Uterus (tissue), 2 donors: ENCODE measurements around the gene GYPE.
"Not testable (repeated sequence)": the region's sequence is repeated elsewhere in the genome, so short reads cannot be mapped to it uniquely, and the experiment has no call there.

Source experiments
- CTCF ChIP-seq, 4 experiments: fragments of 200-600 bp in 2 of 4; fragments of 450-650 bp in 2 of 4; sonication (generic) in 2 of 4; IDR thresholded peaks; one replicate each; pipeline ENCODE4 v1.5.1; 2016 to 2019; ENCODE audit warnings: antibody characterized with exemption in 4 of 4, mild to moderate bottlenecking in 2 of 4, moderate library complexity in 1 of 4
- POLR2A ChIP-seq, 2 donors: fragments of 450-650 bp; IDR thresholded peaks; one replicate each; pipeline ENCODE4 v1.6.1; 2016; ENCODE audit warnings: antibody characterized with exemption in 2 of 2, mild to moderate bottlenecking in 1 of 2, moderate library complexity in 1 of 2

GRCh38 chr4:143951458-143951972 lies 46.2 kb upstream of the GYPE start:
- not testable (repeated sequence) for TF ChIP-seq POLR2A, CTCF (IDR thresholded peaks at IDR 0.05)
